Measurements from ENCODE around the gene MCFD2.

The MCFD2 gene

GRCh38 chr2:46922606-46923005, 7.0 kb upstream of the MCFD2 start:
- Histone ChIP-seq H3K9ac (no peak overlapping the region), H4K20me1 (ENCODE audit: insufficient read depth) (no peaks in the 10 kb centered on the region), H3K4me2 (no peak overlapping the region), H3K4me3 (IDR thresholded peaks at IDR 0.05; ENCODE audit: insufficient read depth, low read depth, low read length) (no peak overlapping the region), H3K79me2 (ENCODE audit: insufficient read depth, low read depth) (no peaks in the 10 kb centered on the region), H3K36me3 (ENCODE audit: insufficient read depth) (no peaks in the 10 kb centered on the region), H2AFZ (ENCODE audit: low read depth) (no peak overlapping the region), H3K27me3 (ENCODE audit: insufficient read depth, low read depth) (peaks cover 9% of the 10 kb centered on the region), H3K4me1 (ENCODE audit: low read depth, poor library complexity, severe bottlenecking) (peaks cover 15% of the 10 kb centered on the region), H3K27ac (no peak overlapping the region)
- TF ChIP-seq CTCF (conservative IDR thresholded peaks at IDR 0.05; ENCODE audit: low read depth, low read length), result no peak

GRCh38 chr2:46921676-46922448, 6.3 kb upstream of the MCFD2 start:
- Histone ChIP-seq H3K79me2 (ENCODE audit: insufficient read depth, low read depth) (no peaks in the 10 kb centered on the region), H3K4me3 (IDR thresholded peaks at IDR 0.05; ENCODE audit: insufficient read depth, low read depth, low read length) (no peak overlapping the region), H3K9ac (no peak overlapping the region), H3K4me1 (ENCODE audit: low read depth, poor library complexity, severe bottlenecking) (peaks cover 23% of the 10 kb centered on the region), H3K36me3 (ENCODE audit: insufficient read depth) (no peaks in the 10 kb centered on the region), H4K20me1 (ENCODE audit: insufficient read depth) (no peaks in the 10 kb centered on the region), H3K27ac (no peak overlapping the region), H3K27me3 (ENCODE audit: insufficient read depth, low read depth) (peaks cover 16% of the 10 kb centered on the region), H3K4me2 (no peak overlapping the region), H2AFZ (ENCODE audit: low read depth) (no peak overlapping the region)
- TF ChIP-seq CTCF (conservative IDR thresholded peaks at IDR 0.05; ENCODE audit: low read depth, low read length), result no peak

GRCh38 chr2:46917628-46918027, 2.0 kb upstream of the MCFD2 start:
- H4K20me1 ChIP-seq (ENCODE audit: insufficient read depth), result no peaks in the 10 kb centered on the region
- no peak overlapping the region for H2AFZ ChIP-seq (ENCODE audit: low read depth)
- H3K4me2 ChIP-seq, result no peak overlapping the region
- no peak overlapping the region for H3K27ac ChIP-seq
- no peak for TF ChIP-seq CTCF (conservative IDR thresholded peaks at IDR 0.05; ENCODE audit: low read depth, low read length)
- peaks cover 49% of the 10 kb centered on the region for H3K4me1 ChIP-seq (ENCODE audit: low read depth, poor library complexity, severe bottlenecking)
- no peaks in the 10 kb centered on the region for H3K36me3 ChIP-seq (ENCODE audit: insufficient read depth)
- H3K4me3 ChIP-seq (IDR thresholded peaks at IDR 0.05; ENCODE audit: insufficient read depth, low read depth, low read length), result no peak overlapping the region
- H3K9ac ChIP-seq, result no peak overlapping the region
- peaks cover 12% of the 10 kb centered on the region; the same call in 1 of the 2 replicates for H3K79me2 ChIP-seq (ENCODE audit: insufficient read depth, low read depth)
- peaks cover 18% of the 10 kb centered on the region for H3K27me3 ChIP-seq (ENCODE audit: insufficient read depth, low read depth)

GRCh38 chr2:46915811-46916630, 415 bp upstream of the MCFD2 start:
- Histone ChIP-seq H3K4me1 (ENCODE audit: low read depth, poor library complexity, severe bottlenecking) (peaks cover 52% of the 10 kb centered on the region), H4K20me1 (ENCODE audit: insufficient read depth) (no peaks in the 10 kb centered on the region)

More at GRCh38 chr2:46915811-46916630, 415 bp upstream of the MCFD2 start:
- Histone ChIP-seq H3K4me3 (IDR thresholded peaks at IDR 0.05; ENCODE audit: insufficient read depth, low read depth, low read length) (peak overlapping the region; percentile 86), H3K27ac (no peak overlapping the region), H3K36me3 (ENCODE audit: insufficient read depth) (no peaks in the 10 kb centered on the region), H3K27me3 (ENCODE audit: insufficient read depth, low read depth) (peaks cover 18% of the 10 kb centered on the region), H2AFZ (ENCODE audit: low read depth) (peak overlapping the region; percentile 88), H3K4me2 (peak overlapping the region; percentile 98), H3K79me2 (ENCODE audit: insufficient read depth, low read depth) (peaks cover 12% of the 10 kb centered on the region; the same call in 1 of the 2 replicates), H3K9ac (peak overlapping the region; percentile 56; the same call in 1 of the 2 replicates)
- TF ChIP-seq CTCF (conservative IDR thresholded peaks at IDR 0.05; ENCODE audit: low read depth, low read length), result no peak
